ENCODE data around the gene EXOSC5.

DNA sequence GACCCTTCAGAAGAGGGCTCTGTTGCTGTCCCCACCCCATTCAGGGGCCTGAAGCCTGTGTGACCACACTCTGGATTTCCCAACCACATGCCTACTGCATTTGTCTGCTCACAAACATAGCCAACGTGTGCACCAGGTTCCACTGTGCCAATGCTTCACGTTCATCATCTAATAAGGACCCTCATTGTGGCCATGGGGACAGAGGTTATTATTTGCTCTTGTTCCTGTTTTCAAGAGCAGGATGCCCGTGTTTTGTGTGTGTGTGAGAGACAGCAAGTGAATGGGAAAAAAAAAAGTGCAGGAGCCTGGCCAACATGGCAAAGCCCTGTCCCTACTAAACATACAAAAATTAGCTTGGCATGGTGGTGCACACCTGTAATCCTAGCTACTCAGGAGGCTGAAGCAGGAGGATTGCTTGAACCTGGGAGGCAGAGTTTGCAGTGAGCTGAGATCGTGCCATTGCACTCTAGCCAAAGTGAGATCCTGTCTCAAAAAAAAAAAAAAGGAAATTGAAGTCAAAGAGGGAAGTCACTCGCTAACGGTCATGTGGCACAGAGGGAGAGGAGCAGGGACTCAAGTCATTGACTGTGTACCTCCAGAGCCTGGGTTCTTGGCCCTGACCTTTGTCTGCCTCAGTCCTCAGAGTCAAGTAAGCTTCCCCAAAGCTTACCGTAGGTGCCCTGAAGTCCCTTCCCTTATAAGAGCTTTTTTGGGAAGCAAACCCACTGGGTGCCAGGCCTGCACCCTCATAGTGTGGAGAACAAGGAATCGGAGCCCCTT is 23.1 kb upstream of the EXOSC5 start:
- TF ChIP-seq, protein P1, sequence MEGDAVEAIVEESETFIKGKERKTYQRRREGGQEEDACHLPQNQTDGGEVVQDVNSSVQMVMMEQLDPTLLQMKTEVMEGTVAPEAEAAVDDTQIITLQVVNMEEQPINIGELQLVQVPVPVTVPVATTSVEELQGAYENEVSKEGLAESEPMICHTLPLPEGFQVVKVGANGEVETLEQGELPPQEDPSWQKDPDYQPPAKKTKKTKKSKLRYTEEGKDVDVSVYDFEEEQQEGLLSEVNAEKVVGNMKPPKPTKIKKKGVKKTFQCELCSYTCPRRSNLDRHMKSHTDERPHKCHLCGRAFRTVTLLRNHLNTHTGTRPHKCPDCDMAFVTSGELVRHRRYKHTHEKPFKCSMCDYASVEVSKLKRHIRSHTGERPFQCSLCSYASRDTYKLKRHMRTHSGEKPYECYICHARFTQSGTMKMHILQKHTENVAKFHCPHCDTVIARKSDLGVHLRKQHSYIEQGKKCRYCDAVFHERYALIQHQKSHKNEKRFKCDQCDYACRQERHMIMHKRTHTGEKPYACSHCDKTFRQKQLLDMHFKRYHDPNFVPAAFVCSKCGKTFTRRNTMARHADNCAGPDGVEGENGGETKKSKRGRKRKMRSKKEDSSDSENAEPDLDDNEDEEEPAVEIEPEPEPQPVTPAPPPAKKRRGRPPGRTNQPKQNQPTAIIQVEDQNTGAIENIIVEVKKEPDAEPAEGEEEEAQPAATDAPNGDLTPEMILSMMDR (IDR thresholded peaks at IDR 0.05; ENCODE audit: borderline replicate concordance, extremely low read depth, low read length, poor library complexity, severe bottlenecking): no peak
- TF ChIP-seq EZH2 (IDR thresholded peaks at IDR 0.05; ENCODE audit: borderline replicate concordance, low read depth, low read length, severe bottlenecking): no peak
